GM06990 (cell line): Measurements from ENCODE around the gene PRIM2.
"Not testable (repeated sequence)": the region's sequence is repeated elsewhere in the genome, so short reads cannot be mapped to it uniquely, and the experiment has no call there.

ENCODE experiments used
- DNase-seq: peaks from one replicate; pipeline ENCODE4 v3.0.0-alpha.2; 2011; ENCODE audit not compliant: insufficient read length; ENCODE audit errors: extremely low read depth
- H3K27me3 ChIP-seq: replicated peaks from 2 replicates; pipeline ENCODE4 v1.6.0; 2011; ENCODE audit warnings: low read length; ENCODE audit not compliant: control insufficient read depth, insufficient read depth
- H3K36me3 ChIP-seq: 2 replicates; pipeline ENCODE4 v1.5.1; 2011; ENCODE audit warnings: low read length; ENCODE audit not compliant: control insufficient read depth, insufficient read depth
- H3K4me3 ChIP-seq: replicated peaks from 2 replicates; pipeline ENCODE4 v1.5.1; 2011; ENCODE audit warnings: low read depth, mild to moderate bottlenecking, control low read depth, low read length
- CTCF ChIP-seq: IDR thresholded peaks from 2 replicates; pipeline ENCODE4 v1.5.1; 2011; ENCODE audit warnings: low read length, control low read depth, mild to moderate bottlenecking, inconsistent platforms; ENCODE audit not compliant: insufficient read depth, poor library complexity, severe bottlenecking

The PRIM2 gene

GRCh38 chr6:57316581-57317059 is 810 bp upstream of the PRIM2 start:
- DNase-seq = peak; percentile 72
- peak overlapping the region; percentile 79 for H3K4me3 ChIP-seq
- H3K36me3 ChIP-seq = peaks cover 1% of the 10 kb centered on the region
- H3K27me3 ChIP-seq = no peaks in the 10 kb centered on the region
- TF ChIP-seq CTCF = peak; percentile 81

- Histone ChIP-seq H3K36me3 (peaks cover 11% of the 10 kb centered on the region), H3K4me3 (no peak overlapping the region), H3K27me3 (no peaks in the 10 kb centered on the region)
- peak; percentile 32 for TF ChIP-seq CTCF
- DNase-seq = no peak
Measured at GRCh38 chr6:57324538-57324937, 7.1 kb downstream of the PRIM2 start.

- no peak for TF ChIP-seq CTCF
- DNase-seq = no peak
- Histone ChIP-seq H3K27me3 (no peaks in the 10 kb centered on the region), H3K36me3 (peaks cover 11% of the 10 kb centered on the region), H3K4me3 (no peak overlapping the region)
Measured at GRCh38 chr6:57327311-57327710, 9.9 kb downstream of the PRIM2 start.

GRCh38 chr6:57328074-57328473 is 10.6 kb downstream of the PRIM2 start:
- Histone ChIP-seq H3K4me3 (no peak overlapping the region), H3K36me3 (peaks cover 8% of the 10 kb centered on the region), H3K27me3 (no peaks in the 10 kb centered on the region)
- no peak for TF ChIP-seq CTCF
- no peak for DNase-seq

DNA sequence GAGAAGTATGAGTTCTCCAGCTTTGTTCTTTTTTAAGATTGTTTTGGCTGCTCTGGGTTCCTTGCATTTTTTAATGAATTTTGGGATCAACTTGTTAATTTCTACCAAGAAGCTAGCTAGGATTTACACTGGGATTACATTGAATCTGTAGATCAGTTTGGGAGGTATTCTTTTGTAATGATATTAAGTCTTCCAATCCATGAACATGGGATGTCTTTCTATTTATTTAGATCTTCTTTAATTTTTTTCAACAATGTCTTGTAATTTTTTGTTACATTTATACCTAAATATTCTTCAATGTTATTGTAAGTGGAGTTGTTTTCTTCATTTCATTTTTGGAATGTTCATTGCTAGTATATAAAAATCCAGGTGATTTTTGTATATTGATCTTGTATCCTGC is 12.5 kb downstream of the PRIM2 start:
- no peak for DNase-seq
- Histone ChIP-seq H3K4me3 (no peak overlapping the region), H3K27me3 (no peaks in the 10 kb centered on the region), H3K36me3 (peaks cover 8% of the 10 kb centered on the region)
- no peak for TF ChIP-seq CTCF

DNA sequence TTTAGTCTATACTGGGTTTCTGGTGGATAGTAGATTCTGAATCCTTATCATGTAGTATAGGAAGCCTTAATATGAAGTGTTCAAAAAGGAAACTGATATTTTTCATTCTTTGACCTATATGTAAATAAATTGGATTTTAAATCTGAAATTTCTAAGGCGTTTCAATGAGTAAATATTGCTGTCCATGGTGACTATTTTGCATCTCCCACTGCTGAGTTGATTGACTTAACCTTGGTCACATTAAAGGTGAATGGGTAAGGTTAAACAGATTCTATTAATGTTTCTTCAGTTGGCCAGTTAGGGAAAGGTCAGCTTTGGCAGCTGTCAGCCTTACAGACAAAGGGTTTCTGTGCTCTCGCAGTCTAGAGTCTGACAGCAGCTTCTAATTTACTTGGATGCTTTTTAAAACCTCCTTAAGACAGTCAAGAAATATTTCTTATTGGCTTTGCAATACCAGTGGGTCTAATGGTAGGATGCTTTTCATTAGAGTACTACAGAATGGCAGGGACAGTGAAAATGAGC is 24.8 kb downstream of the PRIM2 start:
- Histone ChIP-seq H3K4me3 (no peak overlapping the region), H3K27me3 (no peaks in the 10 kb centered on the region), H3K36me3 (no peaks in the 10 kb centered on the region)
- TF ChIP-seq CTCF = no peak
- DNase-seq = no peak

- not testable (repeated sequence) for H3K27me3 ChIP-seq, DNase-seq, H3K4me3 ChIP-seq, H3K36me3 ChIP-seq
Measured at GRCh38 chr6:57343342-57343741, 25.9 kb downstream of the PRIM2 start.

- DNase-seq, H3K27me3 ChIP-seq: not testable (repeated sequence)
Measured at GRCh38 chr6:57346715-57347114, 29.3 kb downstream of the PRIM2 start.

More at GRCh38 chr6:57346715-57347114, 29.3 kb downstream of the PRIM2 start:
- H3K4me3 ChIP-seq, H3K36me3 ChIP-seq: not testable (repeated sequence)
